GM12865 (cell line): ENCODE data around the gene MYO6.

ENCODE experiments used
- DNase-seq: peaks from one replicate; pipeline ENCODE4 v3.0.0; 2010; ENCODE audit warnings: low read depth
- H3K4me3 ChIP-seq: 2 replicates; pipeline ENCODE4 v1.5.1; 2011; ENCODE audit warnings: mild to moderate bottlenecking, low read depth, low read length, control low read depth
- CTCF ChIP-seq: IDR thresholded peaks from 2 replicates; pipeline ENCODE4 v1.5.1; 2011; ENCODE audit warnings: low read length, control low read depth, low read depth, inconsistent platforms; ENCODE audit not compliant: insufficient read depth; ENCODE audit errors: missing control alignments

Gene MYO6

GRCh38 chr6:75762063-75762462, 13.0 kb downstream of the MYO6 start:
- H3K4me3 ChIP-seq, result no peak overlapping the region
- TF ChIP-seq CTCF, result no peak
- no peak for DNase-seq

GRCh38 chr6:75766387-75766786, 17.3 kb downstream of the MYO6 start:
- no peak overlapping the region for H3K4me3 ChIP-seq
- no peak for TF ChIP-seq CTCF
- DNase-seq, result no peak

GRCh38 chr6:75770844-75771243, 21.8 kb downstream of the MYO6 start:
- no peak overlapping the region for H3K4me3 ChIP-seq
- DNase-seq, result no peak
- TF ChIP-seq CTCF, result no peak

GRCh38 chr6:75775219-75775618, 26.2 kb downstream of the MYO6 start:
- TF ChIP-seq CTCF, result no peak
- H3K4me3 ChIP-seq, result no peak overlapping the region
- no peak for DNase-seq

GRCh38 chr6:75776461-75776860, 27.4 kb downstream of the MYO6 start:
- no peak for DNase-seq
- no peak for TF ChIP-seq CTCF
- H3K4me3 ChIP-seq, result no peak overlapping the region

GRCh38 chr6:75778757-75779156, 29.7 kb downstream of the MYO6 start:
- no peak for DNase-seq
- TF ChIP-seq CTCF, result no peak
- no peak overlapping the region for H3K4me3 ChIP-seq

- H3K4me3 ChIP-seq, result no peak overlapping the region
- no peak for TF ChIP-seq CTCF
- DNase-seq, result no peak
Observed at GRCh38 chr6:75786152-75786551, 37.1 kb downstream of the MYO6 start.
